Thyroid gland (tissue), 4 donors: ENCODE results near the gene ELMO1.

Experiments used
- POLR2A ChIP-seq, 2 donors: fragments of 450-650 bp; IDR thresholded peaks; one replicate each; pipeline ENCODE4 v1.6.1; 2017; ENCODE audit warnings: antibody characterized with exemption in 2 of 2, mild to moderate bottlenecking in 2 of 2, moderate library complexity in 1 of 2
- TF ChIP-seq, protein P1 (sequence below), 6 experiments: fragments of 200-600 bp in 3 of 6; fragments of 450-650 bp in 3 of 6; sonication (generic) in 3 of 6; IDR thresholded peaks; one replicate each; pipeline ENCODE4 v1.5.1; 2016 to 2019; ENCODE audit warnings: antibody characterized with exemption in 6 of 6, mild to moderate bottlenecking in 2 of 6, inconsistent platforms in 1 of 6, moderate library complexity in 1 of 6

DNA sequence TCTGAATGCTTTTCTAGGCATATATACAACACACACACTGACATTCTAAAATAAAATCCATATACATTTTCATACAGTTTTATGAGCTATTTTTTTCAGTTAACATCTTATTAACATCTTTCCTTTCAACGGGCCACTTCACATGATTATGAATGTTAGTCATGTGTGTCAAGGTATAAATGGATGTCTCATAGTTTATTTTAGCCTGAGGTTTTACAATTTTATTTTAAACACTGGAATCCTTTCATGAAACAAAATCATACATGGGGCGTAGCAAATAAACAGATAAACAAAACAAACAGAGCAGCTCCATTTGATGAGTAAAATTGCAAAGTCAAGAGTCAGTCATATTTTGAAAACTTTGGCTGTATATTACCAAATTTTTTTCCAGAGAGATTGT, 604.3 kb downstream of the ELMO1 start:
- TF ChIP-seq, protein P1, sequence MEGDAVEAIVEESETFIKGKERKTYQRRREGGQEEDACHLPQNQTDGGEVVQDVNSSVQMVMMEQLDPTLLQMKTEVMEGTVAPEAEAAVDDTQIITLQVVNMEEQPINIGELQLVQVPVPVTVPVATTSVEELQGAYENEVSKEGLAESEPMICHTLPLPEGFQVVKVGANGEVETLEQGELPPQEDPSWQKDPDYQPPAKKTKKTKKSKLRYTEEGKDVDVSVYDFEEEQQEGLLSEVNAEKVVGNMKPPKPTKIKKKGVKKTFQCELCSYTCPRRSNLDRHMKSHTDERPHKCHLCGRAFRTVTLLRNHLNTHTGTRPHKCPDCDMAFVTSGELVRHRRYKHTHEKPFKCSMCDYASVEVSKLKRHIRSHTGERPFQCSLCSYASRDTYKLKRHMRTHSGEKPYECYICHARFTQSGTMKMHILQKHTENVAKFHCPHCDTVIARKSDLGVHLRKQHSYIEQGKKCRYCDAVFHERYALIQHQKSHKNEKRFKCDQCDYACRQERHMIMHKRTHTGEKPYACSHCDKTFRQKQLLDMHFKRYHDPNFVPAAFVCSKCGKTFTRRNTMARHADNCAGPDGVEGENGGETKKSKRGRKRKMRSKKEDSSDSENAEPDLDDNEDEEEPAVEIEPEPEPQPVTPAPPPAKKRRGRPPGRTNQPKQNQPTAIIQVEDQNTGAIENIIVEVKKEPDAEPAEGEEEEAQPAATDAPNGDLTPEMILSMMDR (IDR thresholded peaks at IDR 0.05) = no peak
- no peak for TF ChIP-seq POLR2A (IDR thresholded peaks at IDR 0.05)
